Activated effector memory CD4-positive, alpha-beta T cell treated with anti-CD3 and anti-CD28 coated beads, Interleukin-2, amount 50 U/mL, for 16 hours (primary cell): ENCODE results near the gene SPATA1.
"Not testable (repeated sequence)": the region's sequence is repeated elsewhere in the genome, so short reads cannot be mapped to it uniquely, and the experiment has no call there.

ENCODE experiments used
- DNase-seq: peaks from one replicate; pipeline ENCODE4 v3.0.0-alpha.2; 2020

The SPATA1 gene

DNA sequence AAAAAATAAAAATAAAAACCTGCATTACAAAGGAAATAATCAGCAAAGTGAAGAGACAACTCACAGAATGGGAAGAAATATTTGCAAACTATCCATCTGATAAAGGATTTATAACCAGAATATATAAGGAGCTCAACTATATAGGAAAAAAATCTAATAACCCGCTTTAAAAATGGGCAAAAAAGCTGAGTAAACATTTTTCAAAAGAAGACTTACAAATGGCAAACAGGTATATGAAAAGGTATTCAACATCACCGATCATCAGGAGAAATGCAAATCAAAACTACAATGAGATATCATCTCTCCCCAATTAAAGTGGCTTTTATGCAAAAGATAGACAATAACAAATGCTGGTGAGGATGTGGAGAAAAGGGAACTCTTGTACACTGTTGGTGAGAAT, 4.0 kb downstream of the SPATA1 start:
- DNase-seq, result no peak

DNA sequence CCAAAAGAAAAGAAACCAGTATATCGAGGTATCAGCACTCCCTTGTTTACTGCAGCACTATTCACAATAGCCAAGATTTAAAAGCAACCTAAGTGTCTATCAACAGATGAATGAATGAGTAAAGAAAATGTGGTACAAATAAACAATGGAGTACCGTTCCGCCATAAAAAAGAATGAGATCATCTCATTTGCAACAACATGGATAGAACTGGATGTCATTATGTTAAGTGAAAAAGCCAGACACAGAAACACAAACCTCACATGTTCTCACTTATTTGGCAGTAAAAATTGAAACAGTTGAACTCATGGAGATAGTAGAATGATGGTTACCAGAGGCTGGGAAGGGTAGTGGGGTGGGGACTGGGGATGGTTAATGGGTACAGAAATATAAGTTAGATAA, 4.5 kb downstream of the SPATA1 start:
- no peak for DNase-seq

DNA sequence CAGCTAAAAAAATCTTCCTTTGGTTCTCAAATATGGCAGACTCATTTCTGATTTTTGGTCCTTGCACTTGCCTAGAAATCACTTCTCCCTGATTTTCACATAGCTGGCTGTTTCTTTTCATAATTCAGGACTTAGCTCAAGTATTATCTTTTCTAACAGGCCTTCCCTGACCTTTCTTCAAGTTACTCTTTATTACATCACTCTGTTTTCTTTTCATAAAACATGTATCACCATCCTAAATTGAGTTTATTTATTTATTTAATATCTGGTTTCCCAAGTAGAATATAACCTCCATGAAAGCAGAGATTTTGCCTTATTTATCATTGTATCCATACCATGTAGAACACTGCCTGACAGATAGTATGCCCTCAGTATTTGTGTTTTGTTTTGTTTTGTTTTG, 18.4 kb downstream of the SPATA1 start:
- no peak for DNase-seq

DNA sequence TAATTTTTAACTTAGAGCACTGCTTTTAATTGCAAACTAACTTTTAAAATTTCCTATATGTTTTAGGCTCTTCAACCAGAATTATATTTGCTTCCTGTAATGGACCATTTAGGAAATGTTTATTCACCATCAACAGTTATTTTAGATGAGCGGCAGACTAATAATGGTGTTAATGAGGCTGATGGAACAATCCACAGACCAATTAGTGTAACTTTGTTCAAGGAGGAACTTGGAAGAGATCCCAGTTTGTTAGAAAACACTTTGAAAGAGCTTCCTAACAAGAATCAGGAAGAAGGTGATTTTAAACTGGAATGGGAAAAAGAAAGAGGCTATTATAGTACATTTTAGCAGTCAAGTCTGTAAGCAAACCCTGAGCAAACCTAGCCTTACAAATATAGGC, 19.6 kb downstream of the SPATA1 start:
- no peak for DNase-seq

DNA sequence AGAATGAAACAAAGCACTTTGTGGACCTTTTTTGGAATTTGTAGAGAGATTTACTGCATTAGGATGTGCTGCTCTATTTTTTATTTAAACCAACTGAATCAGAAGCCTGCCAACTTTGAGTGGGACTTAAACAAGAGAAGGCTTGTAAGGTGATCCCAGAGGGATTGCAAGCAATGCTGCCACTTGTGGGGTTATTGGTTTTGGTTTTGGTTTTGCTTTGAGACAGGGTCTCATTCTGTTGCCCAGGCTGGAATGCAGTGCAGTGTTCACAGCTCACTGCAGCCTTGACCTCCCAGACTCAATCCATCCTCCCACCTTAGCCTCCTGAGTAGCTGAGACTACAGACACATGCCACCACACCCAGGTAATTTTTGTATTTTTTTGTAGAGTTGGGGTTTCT, 32.4 kb downstream of the SPATA1 start:
- DNase-seq, result no peak

DNA sequence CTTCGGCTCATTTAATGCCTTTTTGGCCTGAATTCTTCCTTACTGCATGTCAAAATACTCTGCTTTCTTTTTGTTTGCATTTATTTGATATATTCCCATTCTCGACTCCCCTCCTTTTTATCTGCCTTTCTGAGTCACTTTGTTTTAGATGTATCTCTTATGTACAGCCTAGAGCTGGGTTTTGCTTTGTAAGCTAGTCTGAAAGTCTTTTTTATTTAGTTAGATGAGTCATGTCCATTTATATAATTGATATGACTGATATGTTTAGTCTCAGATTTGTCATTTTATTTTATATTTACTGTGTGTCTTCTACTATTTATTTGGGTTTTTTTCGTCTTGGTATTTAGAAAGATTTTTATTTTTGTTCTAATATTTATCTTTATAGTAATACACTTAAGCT, 33.8 kb downstream of the SPATA1 start:
- no peak for DNase-seq

DNA sequence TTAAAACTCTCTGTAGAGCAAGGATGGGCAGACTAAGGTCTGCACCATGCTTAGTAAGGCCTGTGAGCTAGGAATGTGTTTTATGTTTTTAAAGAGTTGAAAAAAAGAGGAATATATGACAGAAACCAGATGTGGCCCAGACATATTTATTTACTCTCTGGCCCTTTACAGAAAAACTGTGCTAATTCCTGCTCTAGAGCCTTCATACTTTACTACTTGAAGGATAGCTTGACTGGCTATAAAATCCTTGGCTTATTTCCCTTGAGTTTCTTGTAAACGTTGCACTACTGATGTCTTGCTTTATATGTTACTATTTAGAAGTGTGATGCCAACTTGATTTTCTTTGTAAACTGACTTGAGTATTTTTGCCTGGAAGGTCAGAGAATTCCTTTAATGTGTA, 34.6 kb downstream of the SPATA1 start:
- DNase-seq, result no peak

DNA sequence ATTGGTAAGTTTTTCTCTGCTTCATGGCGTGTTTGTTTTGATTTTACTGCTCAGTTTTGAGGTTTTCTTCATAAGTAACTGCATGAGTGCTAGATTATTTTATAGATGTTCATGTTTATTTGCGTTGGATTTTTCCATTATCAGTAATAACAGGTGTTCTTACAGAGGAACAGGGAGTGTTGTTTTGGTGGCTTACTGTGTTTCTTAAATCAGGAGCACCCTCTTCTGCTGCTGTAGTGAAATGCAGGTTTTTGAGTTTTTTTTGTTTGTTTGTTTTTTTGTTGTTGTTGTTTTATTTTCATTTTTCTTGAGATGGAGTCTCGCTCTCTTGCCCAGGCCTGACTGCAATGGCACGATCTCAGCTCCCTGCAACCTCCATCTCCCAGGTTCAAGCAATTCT, 35.5 kb downstream of the SPATA1 start:
- no peak for DNase-seq

DNA sequence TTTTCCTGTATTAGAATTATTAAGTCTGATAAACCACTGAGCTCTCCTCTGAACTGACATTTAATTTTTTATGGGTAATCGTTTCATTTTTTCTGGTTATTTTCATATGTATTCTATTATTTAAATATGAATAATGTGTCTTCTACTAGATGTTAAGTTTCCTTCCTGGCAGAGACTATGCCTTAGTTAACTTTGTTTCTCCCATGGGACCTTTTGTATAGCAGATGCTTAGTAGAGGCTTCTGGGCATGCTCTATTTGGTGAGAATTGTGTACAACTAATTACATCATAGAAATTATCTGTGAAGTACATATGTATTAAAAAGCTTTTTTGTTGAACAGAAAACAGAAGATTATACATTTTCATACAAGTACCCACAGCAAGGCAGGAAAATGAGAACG, 44.6 kb downstream of the SPATA1 start:
- no peak for DNase-seq

DNA sequence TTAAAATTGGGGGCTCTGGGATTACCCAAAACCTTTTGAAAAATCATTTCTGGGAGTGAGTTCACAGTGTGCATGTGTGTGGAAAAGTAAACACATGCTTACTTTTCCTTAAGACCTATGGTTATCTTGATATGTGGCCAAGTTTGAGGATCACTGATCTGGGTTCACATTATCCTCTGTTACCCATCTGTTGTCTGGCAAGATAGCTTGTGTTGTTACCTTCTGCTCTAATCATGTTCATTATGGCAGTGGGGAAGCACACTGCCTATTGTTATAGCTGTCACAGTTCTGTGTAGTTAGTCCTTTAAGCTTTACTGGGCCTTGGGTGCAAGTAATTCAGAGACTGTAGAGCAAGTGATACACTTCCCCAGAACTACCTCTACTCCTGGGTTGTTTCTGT, 63.0 kb downstream of the SPATA1 start:
- no peak for DNase-seq

DNA sequence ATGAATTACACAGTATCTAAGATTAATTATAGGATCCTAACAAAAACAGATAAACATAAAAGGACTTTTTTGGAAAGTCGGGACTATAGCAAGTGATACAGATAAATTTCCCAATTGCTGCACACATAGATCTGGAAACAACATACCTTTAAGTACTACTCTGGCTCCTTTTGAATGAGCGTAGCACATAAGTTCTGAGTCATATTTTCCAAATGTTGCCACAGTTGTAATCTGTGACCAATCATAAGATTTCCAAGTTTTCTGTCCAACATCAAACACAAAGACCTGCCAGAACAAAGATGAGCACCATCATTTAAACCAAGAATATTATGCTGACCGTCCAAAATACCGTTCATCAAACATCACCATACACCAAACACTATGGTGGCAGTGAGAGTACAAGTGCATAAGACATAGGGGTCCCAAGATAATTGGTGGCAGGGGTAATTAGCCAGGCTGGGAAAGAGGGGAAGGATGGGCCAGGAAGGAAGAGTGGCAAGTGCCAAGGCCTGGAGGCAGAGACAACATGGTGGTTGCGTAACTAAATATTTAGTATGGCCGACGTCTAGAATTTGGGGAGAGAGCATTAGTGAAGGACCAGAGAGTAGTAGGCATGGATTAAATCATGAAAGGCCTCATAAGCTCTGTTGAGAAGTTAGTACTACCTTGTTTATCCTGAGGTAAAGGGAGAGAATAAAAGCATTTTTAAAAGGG, 64.4 kb downstream of the SPATA1 start:
- DNase-seq, result no peak

DNA sequence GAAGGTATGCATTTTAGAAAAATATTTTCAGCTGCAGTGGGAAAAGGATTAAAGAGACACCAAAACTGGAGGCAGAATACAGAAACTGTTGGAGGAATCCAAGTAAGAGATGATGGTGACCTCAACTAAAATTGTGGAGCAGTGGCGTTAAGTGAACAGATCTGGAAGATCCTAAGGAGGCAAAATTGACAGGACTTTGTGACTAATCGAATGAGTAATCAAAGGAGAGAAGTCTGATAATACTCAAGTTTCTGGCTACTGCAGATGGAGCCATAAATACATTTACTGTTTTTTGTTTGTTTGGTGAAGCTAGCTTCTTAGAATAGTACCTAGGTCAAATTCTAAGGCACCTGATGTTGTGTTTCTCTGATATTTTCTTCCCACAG, 65.0 kb downstream of the SPATA1 start:
- no peak for DNase-seq

DNA sequence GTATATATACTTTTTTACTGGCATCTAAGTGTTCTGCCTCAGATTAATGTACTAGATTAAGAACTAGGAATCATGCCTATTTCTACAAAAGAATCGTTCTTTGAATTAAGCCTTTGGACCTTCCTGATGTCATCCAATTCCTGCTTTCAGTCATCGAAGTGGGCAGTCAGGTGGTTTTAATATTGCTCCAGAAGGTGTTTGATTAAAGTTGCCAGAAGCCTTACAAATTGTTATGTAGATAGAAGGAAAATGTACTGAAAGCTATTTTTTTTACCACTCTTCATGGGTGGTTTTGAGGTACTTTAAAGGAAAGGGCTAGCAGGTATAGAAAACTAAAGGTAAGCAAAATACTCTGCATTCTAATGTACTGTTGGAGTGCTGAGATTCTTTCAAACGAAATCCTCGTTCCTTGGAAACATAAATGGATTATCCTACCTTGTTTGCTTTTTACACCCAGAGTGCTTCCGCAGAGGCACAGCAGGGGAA, 67.3 kb downstream of the SPATA1 start:
- DNase-seq, result no peak

DNA sequence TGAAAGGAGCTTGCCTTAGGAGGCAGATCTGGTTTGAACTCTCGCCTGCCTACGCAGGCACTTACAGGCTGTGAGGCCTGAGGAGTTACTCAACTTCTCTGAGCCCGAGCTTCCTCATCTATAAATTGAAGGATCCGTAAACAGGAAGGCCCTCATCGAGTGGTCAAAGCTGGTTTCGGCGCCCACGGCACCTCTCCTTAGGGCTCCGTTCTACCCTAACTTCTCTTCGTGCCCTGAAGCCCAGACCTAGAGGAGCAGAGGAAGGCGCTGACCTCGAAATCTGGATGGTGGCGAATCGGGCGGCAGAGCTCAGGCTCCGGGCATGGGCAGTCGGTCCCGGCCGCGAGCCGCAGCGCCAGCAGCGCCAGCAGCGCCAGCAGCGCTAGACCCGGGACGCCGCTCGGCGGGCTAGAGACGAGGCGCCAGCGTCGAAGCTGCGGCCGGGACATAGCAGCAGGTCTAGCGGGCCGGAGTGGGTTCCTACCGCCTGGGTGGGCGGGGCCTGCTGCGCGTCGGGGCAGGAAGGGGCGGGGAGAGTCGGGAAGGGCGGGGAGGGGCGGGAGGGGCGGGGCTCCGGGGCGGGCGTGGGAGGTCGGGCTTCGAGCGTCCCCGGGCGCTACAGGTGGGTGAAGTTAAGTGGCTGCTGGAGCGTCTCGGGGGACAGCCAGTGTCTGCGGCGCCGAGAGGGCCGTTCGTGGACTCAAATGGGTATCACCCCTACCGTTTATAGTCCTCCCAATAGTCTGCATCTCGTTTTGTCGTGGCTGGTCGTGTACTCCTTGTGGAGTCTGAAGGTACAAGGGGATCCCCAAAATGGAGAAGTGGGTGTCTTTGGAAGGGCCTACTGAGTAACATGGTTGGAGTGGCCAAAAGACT, 68.0 kb downstream of the SPATA1 start, which contains the start of gene CTBS:
TSS of gene CTBS (minus strand) at position 474 of the 876 bp plus-strand sequence. CDS start at position 449, 25 bp downstream.
- DNase-seq, result peak; percentile 93

DNA sequence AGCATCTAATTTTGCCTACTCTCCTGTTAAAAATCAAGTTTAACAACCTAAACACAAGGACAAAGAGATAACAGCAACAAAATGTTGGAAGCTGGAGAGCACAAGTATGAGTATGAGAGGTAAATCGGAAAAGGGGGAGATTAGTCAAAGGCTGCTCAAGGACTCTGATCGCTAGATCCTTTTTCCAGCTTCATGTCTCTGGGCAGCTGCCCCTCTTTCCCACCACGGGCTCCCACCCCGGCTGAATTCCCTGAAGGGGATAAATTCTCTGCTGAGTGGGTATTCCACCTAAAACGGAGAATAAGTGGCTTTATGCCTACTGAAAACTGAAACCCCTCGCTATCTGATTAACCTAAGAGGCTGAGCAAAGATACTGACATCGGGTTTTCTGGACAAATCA, 68.8 kb downstream of the SPATA1 start:
- DNase-seq, result no peak

DNA sequence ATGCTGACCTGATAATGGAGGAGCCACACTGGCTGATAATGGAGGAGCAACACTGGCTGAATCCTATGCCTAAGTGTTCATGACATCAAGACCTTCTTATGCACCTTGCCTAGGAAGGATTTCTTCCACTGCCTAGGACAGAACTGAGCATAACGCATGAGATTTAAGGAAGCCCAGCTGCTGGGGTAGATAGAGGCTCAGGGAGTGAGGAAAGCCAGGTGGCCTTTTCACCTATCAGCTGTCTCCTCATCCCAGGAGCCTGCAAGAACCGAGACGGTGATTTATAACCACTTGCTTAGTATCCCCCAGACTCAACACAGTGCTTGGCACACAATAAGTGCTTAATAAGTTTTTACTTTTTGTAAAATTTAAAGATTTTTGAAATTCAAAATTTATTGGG, 75.5 kb downstream of the SPATA1 start:
- DNase-seq, result no peak

DNA sequence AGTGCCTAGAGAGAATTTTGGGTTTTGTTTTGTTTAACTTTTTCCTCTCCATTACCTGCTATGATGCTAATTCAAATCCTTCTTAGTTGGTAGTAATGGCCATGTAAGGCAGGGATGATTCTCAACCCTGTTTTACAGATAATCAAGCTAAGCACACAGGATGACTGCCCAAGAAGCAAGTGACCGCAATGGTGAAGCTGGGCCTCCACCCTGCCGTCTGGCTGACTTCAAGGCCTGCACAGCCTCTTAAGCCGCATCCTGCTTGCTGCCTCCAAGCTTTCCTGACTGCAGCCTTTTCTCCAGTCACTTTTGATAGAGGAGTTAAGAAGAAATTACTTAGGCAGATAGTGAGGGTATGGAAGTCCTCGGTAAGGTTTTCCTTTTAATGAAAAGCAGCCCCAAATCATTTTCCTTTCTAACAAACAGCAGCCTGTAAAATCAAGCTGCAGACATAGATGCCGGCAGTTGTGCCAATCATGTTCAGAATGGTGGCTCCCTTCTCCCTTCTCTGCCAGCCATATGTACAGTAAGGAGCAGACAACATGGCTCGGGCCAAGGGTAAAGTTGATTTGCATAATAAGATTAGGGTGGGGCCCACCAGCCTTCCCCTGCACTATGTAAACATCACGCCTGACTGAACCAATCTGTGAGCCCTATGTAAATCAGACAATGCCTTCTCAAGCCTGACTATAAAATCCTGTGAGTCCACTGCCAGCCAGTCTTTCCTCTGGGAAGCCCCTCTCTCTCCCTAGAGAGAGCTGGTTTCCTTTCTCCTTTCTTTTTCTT, 76.8 kb downstream of the SPATA1 start:
- DNase-seq, result no peak

DNA sequence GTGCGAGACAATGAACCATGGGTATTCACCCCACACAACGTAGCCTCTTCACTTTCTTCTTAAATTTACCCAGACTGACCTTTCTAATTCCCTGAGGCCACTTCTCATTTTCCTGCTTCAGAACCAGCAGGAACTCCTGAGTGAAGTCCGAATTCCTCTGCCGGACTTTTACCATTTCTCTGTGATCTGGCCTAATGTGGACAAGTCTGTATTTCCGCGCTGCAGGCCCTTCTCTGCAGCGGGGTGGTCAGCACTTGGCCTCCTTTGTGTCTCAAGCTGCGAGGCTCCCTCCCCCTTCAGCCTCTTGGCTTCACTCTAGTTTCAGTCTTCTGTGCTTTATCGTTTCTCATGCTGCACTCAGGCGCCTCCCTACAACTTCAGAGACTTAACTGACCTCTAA, 77.5 kb downstream of the SPATA1 start:
- DNase-seq, result no peak

DNA sequence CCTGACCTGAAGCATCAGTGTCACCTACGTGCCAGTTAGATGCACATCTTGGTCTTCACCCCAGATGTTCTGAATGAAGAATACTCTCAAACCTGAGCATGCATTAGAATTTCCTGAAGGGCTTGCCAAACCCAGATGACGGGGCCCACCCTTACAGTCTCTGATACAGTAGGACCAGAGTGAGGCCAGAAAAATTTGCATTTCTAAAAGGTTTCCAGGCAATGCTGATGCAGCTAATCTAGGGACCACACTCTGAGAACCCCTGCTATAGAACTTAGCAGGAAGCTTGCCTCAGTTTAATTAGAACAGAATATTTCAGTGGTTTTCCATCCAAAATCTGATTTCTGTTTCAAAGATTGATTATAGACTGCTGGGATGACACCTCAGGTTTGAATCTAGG, 77.9 kb downstream of the SPATA1 start:
- DNase-seq, result no peak

DNA sequence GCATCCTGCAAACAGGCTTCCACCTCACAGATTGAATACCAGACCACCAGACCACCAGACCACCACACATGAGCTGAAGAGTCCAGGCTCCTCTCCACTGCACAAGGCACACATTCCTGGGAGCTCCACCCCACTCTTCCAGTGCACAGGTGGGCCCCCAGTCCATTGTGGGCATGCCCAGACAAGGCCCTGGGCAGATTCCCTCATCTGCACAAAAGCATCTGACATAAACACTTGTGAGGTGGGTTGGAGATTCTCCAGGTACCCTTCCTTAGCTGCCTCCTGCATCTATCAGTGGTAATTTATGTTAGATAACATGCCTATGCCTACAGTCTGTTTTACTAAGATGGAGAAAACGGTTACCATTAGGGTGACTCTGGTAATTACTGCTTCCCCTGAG, 79.6 kb downstream of the SPATA1 start:
- DNase-seq, result no peak

DNA sequence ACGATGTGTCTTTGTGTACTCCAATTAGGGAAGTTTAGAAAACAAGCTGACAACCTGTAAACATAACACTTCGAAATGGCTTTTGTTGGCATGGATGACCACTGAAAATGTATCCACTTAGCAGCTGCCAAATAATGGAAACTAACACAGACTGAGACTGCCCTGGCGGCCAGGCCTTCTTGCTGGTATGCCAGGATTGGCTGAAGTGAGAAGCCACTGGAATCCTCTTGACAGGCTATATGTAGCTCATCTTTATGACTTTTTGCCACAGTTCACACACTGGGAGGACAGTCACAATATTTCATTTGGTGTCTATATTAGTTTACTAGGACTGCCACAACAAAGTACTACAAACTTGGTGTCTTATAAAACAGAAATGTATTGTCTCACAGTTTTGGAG, 80.9 kb downstream of the SPATA1 start:
- DNase-seq, result no peak

DNA sequence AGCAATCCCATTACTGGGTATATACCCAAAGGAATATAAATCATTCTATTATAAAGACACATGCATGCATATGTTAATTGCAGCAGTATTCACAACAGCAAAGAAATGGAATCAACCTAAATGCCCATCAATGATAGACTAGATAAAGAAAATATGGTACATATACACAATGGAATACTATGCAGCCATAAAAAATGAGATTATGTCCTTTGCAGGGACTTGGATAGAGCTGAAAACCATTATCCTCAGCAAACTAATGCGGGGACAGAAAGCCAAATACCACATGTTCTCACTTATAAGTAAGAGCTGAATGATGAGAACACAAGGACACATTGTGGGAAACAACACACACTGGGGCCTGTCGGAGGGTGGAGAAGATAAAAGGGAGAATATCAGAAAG, 88.8 kb downstream of the SPATA1 start:
- not testable (repeated sequence) for DNase-seq

DNA sequence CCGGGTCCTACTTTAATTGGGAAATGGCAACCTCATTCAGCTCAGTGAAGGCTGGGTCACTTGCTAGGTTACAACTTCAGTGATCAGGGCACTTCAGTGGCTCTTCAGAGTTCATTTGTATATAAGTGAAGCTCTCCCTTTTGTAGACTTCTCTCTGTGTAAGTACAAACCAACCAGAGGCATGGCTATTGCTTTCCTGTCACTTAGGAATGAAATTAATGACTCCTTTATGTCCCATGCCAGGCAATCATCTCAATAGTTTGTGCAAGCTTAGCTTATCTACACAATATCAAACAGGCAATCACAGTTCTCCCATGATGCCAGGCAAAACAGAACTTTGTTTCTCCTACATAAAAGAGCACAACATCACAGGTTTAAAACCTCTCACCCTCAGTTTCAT, 90.8 kb downstream of the SPATA1 start:
- no peak for DNase-seq

DNA sequence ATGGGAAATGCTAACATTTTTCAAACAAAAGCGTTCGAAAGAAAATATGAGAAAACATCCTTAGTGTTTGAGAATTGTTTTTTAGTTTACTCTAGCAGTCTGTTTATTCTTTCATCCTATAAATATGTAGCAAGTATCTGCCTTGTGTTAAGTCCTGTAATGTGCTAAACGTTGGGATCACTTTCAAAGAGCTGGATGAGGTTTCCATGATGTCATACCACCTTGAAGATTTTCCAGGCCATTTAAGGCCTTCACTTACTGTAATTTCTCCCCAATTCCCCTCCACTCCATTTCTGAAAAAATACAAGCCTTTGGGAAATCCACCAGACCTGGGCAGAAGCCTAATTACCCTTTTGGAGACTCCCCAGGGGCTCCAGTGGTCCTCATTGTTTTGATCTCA, 92.2 kb downstream of the SPATA1 start:
- DNase-seq, result no peak
